HepG2 (cell line): ENCODE measurements around the gene LDLRAD3. TPM values are rescaled to one million over a fixed set of nuclear protein-coding genes. Genes with fewer than 3 reads are reported as not detected.

Source experiments
- ATAC-seq: fragments of 200-7000 bp; cut with Tn5 transposase; 3 replicates; pipeline ENCODE4 v1.9.1; 2020; ENCODE audit warnings: mild to moderate bottlenecking, moderate library complexity
- BruUV-seq: library from RNA; stranded (reverse); fragments of 400-500 nt; replicated peaks from 2 replicates; lab custom pipeline; 2021; lab: Mats Ljungman, UMichigan
- CTCF ChIA-PET: fragments of 300-600 bp; formaldehyde crosslinking; extraction: SDS; loops from one replicate; lab custom pipeline; 2021; ENCODE audit warnings: low total read pairs, inconsistent platforms, low intra/inter-chr PET ratio; lab: Yijun Ruan, JAX
- POLR2A ChIA-PET: fragments of 350-600 bp; sonication (Branson Sonifier 250); formaldehyde crosslinking; loops from one replicate; lab custom pipeline; 2020; ENCODE audit warnings: antibody characterized with exemption, inconsistent platforms; lab: Yijun Ruan, JAX
- DNase-seq: peaks from one replicate; pipeline ENCODE4 v3.0.0-alpha.2; 2015; ENCODE audit warnings: low spot score
- FAIRE-seq: peaks from 3 replicates; lab custom pipeline; 2011; peaks lifted over from hg19 to GRCh38; lab: Jason Lieb, UNC
- H2AFZ ChIP-seq: one replicate; pipeline ENCODE4 v1.6.1; 2011; ENCODE audit warnings: low read length, inconsistent platforms
- H3K27ac ChIP-seq: fragments of 300-600 bp; 3 replicates; pipeline ENCODE4 v1.8.0; 2011; ENCODE audit warnings: mixed run types, mild to moderate bottlenecking, mixed read lengths, low read length, inconsistent platforms; ENCODE audit not compliant: insufficient read depth; ENCODE audit errors: extremely low read length
- H3K27me3 ChIP-seq, 2 experiments: fragments of 200-600 bp in 1 of 2; 2 replicates in 1 of 2; 3 replicates in 1 of 2; pipeline versions ENCODE4 v1.6.0 to v1.8.0; 2011; ENCODE audit warnings: low read length in 2 of 2, mild to moderate bottlenecking in 2 of 2, moderate library complexity in 2 of 2, inconsistent platforms in 1 of 2; ENCODE audit not compliant: insufficient read depth in 2 of 2, control insufficient read depth in 1 of 2
- H3K36me3 ChIP-seq, 2 experiments: fragments of 200-600 bp in 1 of 2; replicated peaks in 1 of 2; 2 replicates in 1 of 2; 3 replicates in 1 of 2; pipeline versions ENCODE4 v1.5.1 to v1.8.0; 2011; ENCODE audit warnings: low read length in 2 of 2, inconsistent platforms in 1 of 2; ENCODE audit not compliant: insufficient read depth in 2 of 2, control insufficient read depth in 1 of 2
- H3K4me1 ChIP-seq: 2 replicates; pipeline ENCODE4 v1.5.1; 2012; ENCODE audit warnings: low read length, inconsistent platforms; ENCODE audit not compliant: insufficient read depth
- H3K4me2 ChIP-seq: 2 replicates; pipeline ENCODE4 v1.6.0; 2011; ENCODE audit warnings: low read depth, low read length, inconsistent platforms
- H3K4me3 ChIP-seq, 3 experiments: fragments of 200-600 bp in 1 of 3; sonication (generic), shearing (Covaris generic) in 1 of 3; replicated peaks in 1 of 3; 2 replicates each; pipeline ENCODE4 v1.5.1; 2011 to 2016; ENCODE audit warnings: low read length in 3 of 3, inconsistent platforms in 2 of 3, low read depth in 2 of 3, mild to moderate bottlenecking in 2 of 3, control low read depth in 1 of 3, mixed read lengths in 1 of 3; ENCODE audit not compliant: insufficient read depth in 1 of 3
- H3K79me2 ChIP-seq: one replicate; pipeline ENCODE4 v1.6.1; 2011; ENCODE audit warnings: low read length, inconsistent platforms; ENCODE audit not compliant: insufficient read depth
- H3K9ac ChIP-seq: 2 replicates; pipeline ENCODE4 v1.6.0; 2011; ENCODE audit warnings: mild to moderate bottlenecking, low read depth, low read length, inconsistent platforms; ENCODE audit not compliant: insufficient read depth
- H3K9me3 ChIP-seq: 2 replicates; pipeline ENCODE4 v1.5.1; 2012; ENCODE audit warnings: mild to moderate bottlenecking, low read length
- H4K20me1 ChIP-seq: 2 replicates; pipeline ENCODE4 v1.6.0; 2011; ENCODE audit warnings: inconsistent platforms, mild to moderate bottlenecking, low read length, moderate library complexity; ENCODE audit not compliant: insufficient read depth
- BHLHE40 ChIP-seq: IDR thresholded peaks from 2 replicates; pipeline ENCODE4 v1.6.1; 2011; ENCODE audit warnings: low read length, improper control_type of control experiment
- DNMT1 ChIP-seq: sonication (generic); formaldehyde crosslinking; IDR thresholded peaks from 2 replicates; pipeline ENCODE4 v1.5.1; 2020; ENCODE audit warnings: mild to moderate bottlenecking, missing genetic modification reagents
- HNF1B ChIP-seq: sonication (generic); formaldehyde crosslinking; IDR thresholded peaks from 2 replicates; pipeline ENCODE4 v1.5.1; 2020; ENCODE audit warnings: mild to moderate bottlenecking, moderate library complexity, missing genetic modification reagents
- HNRNPLL ChIP-seq: fragments of 200-400 bp; formaldehyde crosslinking; IDR thresholded peaks from 2 replicates; pipeline ENCODE4 v1.6.1; 2017; ENCODE audit warnings: mild to moderate bottlenecking, low read depth, low read length; ENCODE audit not compliant: poor library complexity, severe bottlenecking
- LBX2 ChIP-seq: sonication (generic); formaldehyde crosslinking; IDR thresholded peaks from 2 replicates; pipeline ENCODE4 v1.5.0; 2020; ENCODE audit warnings: missing genetic modification reagents, mild to moderate bottlenecking, borderline replicate concordance
- NONO ChIP-seq, 2 experiments: fragments of 450-650 bp in 1 of 2; sonication (generic) in 1 of 2; formaldehyde crosslinking in 1 of 2; IDR thresholded peaks in 1 of 2; conservative IDR thresholded peaks in 1 of 2; 2 replicates each; pipeline versions ENCODE4 v1.6.1 to v1.8.0; 2017 to 2022; ENCODE audit warnings: mild to moderate bottlenecking in 1 of 2, missing genetic modification reagents in 1 of 2, moderate library complexity in 1 of 2
- ONECUT2 ChIP-seq: sonication (generic); formaldehyde crosslinking; IDR thresholded peaks from 2 replicates; pipeline ENCODE4 v1.4.0; 2020; ENCODE audit warnings: missing genetic modification reagents
- TIGD3 ChIP-seq: sonication (generic); formaldehyde crosslinking; IDR thresholded peaks from 2 replicates; pipeline ENCODE4 v1.5.1; 2020; ENCODE audit warnings: mild to moderate bottlenecking, missing genetic modification reagents, borderline replicate concordance
- ZMAT3 ChIP-seq: sonication (generic); formaldehyde crosslinking; conservative IDR thresholded peaks from 2 replicates; pipeline ENCODE4 v1.7.0; 2021; ENCODE audit warnings: missing genetic modification reagents
- ZNF660 ChIP-seq: sonication (generic); formaldehyde crosslinking; IDR thresholded peaks from 2 replicates; pipeline ENCODE4 v1.5.1; 2020; ENCODE audit warnings: mild to moderate bottlenecking, low read depth, missing genetic modification reagents, borderline replicate concordance
- ZNF841 ChIP-seq: sonication (generic); formaldehyde crosslinking; IDR thresholded peaks from 2 replicates; pipeline ENCODE4 v1.8.1; 2023; ENCODE audit warnings: missing genetic modification reagents, borderline replicate concordance
- ZSCAN31 ChIP-seq: sonication (generic); formaldehyde crosslinking; IDR thresholded peaks from 2 replicates; pipeline ENCODE4 v1.5.0; 2020; ENCODE audit warnings: low read depth, mild to moderate bottlenecking, missing genetic modification reagents
- WGBS: methylation state at CpG from one replicate; pipeline ENCODE4 v1.1.6; 2017; ENCODE audit warnings: low lambda C conversion rate; 5-methylcytosine and 5-hydroxymethylcytosine counted together
- in situ Hi-C: cut with HindIII; loops from 2 replicates; pipeline ENCODE4 v1.10.0; 2017; ENCODE audit warnings: low pct_unique_long_range_greater_than_20kb; ENCODE audit not compliant: extremely low pct_ligation_motif_present
- intact Hi-C: fragments of 100-400 bp; cut with micrococcal nuclease; formaldehyde crosslinking; loops from one replicate; pipeline ENCODE4 v1.10.0; 2022; ENCODE audit not compliant: unreplicated experiment
- polyA plus RNA-seq, 8 experiments: library from polyadenylated mRNA; depleted of rRNA in 3 of 8; stranded (reverse) in 7 of 8; unstranded in 1 of 8; fragments of >200 nt; fragmentation: Illumina TruSeq in 4 of 8; extraction: Trizol in 4 of 8; gene quantifications; 2 replicates each; pipeline versions ENCODE4 v1.2.1 to v1.2.3, GENCODE V29; 2011 to 2016; ENCODE audit warnings: low read depth in 4 of 8, missing spikeins in 1 of 8, mixed read lengths in 1 of 8; ENCODE audit not compliant: insufficient read depth in 1 of 8
- total RNA-seq, 5 experiments: library from RNA; depleted of rRNA; stranded (reverse); fragments of >200 nt; fragmentation: Illumina TruSeq; extraction: Trizol; gene quantifications; 2 replicates each; pipeline ENCODE4 v1.2.3, GENCODE V29; 2016; ENCODE audit warnings: low read depth in 1 of 5
- TF ChIP-seq, protein P1 (sequence below): sonication (generic); formaldehyde crosslinking; IDR thresholded peaks from 2 replicates; pipeline ENCODE4 v1.8.0; 2023; ENCODE audit warnings: mild to moderate bottlenecking, missing genetic modification reagents
- TF ChIP-seq, protein P2 (sequence below), 2 experiments: sonication (generic) in 1 of 2; formaldehyde crosslinking in 1 of 2; IDR thresholded peaks; 2 replicates each; pipeline versions ENCODE4 v1.4.0 to v1.6.1; 2018 to 2020; ENCODE audit warnings: missing genetic modification reagents in 2 of 2, borderline replicate concordance in 1 of 2, low read depth in 1 of 2, mild to moderate bottlenecking in 1 of 2, missing biosample characterization in 1 of 2
- TF ChIP-seq, protein P3 (sequence below): IDR thresholded peaks from 2 replicates; pipeline ENCODE4 v1.6.1; 2016; ENCODE audit warnings: low read depth

Gene LDLRAD3
- total and polyA plus RNA-seq, 2 of the 13 experiments (the other 11 are each of a cell fraction or from before 2014, with no cell fraction given) = 0.50 to 0.60 TPM

- no peak overlapping the region for H3K27ac ChIP-seq
- DNase-seq (no peak), ATAC-seq (no peak), FAIRE-seq (no peak)
- H3K27me3 ChIP-seq = peaks cover 0 to 4% of the 10 kb centered on the region in 2 experiments; a peak in 2 of 5 replicates
- peaks cover 4% of the 10 kb centered on the region; the same call in 1 of the 2 replicates for H3K9me3 ChIP-seq
- no peak overlapping the region for H3K4me2 ChIP-seq
- H3K79me2 ChIP-seq = no peaks in the 10 kb centered on the region
- intact Hi-C loops = no loop called here
- no peak overlapping the region for H3K4me3 ChIP-seq
- no TSS peak for BruUV-seq
- WGBS = 4% methylated on average over 6 of the region's 6 CpGs
- H3K9ac ChIP-seq = no peak overlapping the region
- H3K4me1 ChIP-seq = no peaks in the 10 kb centered on the region
- ChIA-PET POLR2A (no interaction called here), CTCF (no interaction called here)
- no peak overlapping the region for H2AFZ ChIP-seq
- in situ Hi-C loops = no loop called here
- no peaks in the 10 kb centered on the region for H4K20me1 ChIP-seq
- no peaks in the 10 kb centered on the region for H3K36me3 ChIP-seq
- TF ChIP-seq, protein P1, sequence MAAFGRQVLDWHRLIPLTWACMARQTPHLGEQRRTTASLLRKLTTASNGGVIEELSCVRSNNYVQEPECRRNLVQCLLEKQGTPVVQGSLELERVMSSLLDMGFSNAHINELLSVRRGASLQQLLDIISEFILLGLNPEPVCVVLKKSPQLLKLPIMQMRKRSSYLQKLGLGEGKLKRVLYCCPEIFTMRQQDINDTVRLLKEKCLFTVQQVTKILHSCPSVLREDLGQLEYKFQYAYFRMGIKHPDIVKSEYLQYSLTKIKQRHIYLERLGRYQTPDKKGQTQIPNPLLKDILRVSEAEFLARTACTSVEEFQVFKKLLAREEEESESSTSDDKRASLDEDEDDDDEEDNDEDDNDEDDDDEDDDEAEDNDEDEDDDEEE (CRISPR knock-in tag) = no peak
- TF ChIP-seq, protein P2, sequence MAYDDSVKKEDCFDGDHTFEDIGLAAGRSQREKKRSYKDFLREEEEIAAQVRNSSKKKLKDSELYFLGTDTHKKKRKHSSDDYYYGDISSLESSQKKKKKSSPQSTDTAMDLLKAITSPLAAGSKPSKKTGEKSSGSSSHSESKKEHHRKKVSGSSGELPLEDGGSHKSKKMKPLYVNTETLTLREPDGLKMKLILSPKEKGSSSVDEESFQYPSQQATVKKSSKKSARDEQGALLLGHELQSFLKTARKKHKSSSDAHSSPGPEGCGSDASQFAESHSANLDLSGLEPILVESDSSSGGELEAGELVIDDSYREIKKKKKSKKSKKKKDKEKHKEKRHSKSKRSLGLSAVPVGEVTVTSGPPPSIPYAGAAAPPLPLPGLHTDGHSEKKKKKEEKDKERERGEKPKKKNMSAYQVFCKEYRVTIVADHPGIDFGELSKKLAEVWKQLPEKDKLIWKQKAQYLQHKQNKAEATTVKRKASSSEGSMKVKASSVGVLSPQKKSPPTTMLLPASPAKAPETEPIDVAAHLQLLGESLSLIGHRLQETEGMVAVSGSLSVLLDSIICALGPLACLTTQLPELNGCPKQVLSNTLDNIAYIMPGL (CRISPR knock-in tag; IDR thresholded peaks at IDR 0.05; ENCODE audit: borderline replicate concordance in 1 of 2, low read depth in 1 of 2) = no peak
- TF ChIP-seq DNMT1 (CRISPR knock-in tag) (no peak), ONECUT2 (CRISPR knock-in tag) (no peak), ZNF660 (no peak), ZMAT3 (CRISPR knock-in tag) (no peak), BHLHE40 (no peak), NONO (IDR thresholded peaks at IDR 0.05) (no peak), NONO (CRISPR knock-in tag; conservative IDR thresholded peaks at IDR 0.05) (no peak), TIGD3 (CRISPR knock-in tag) (no peak), ZSCAN31 (CRISPR knock-in tag) (no peak), HNRNPLL (no peak), LBX2 (CRISPR knock-in tag) (no peak), ZNF841 (CRISPR knock-in tag) (no peak), HNF1B (CRISPR knock-in tag) (no peak)
- TF ChIP-seq, protein P3, sequence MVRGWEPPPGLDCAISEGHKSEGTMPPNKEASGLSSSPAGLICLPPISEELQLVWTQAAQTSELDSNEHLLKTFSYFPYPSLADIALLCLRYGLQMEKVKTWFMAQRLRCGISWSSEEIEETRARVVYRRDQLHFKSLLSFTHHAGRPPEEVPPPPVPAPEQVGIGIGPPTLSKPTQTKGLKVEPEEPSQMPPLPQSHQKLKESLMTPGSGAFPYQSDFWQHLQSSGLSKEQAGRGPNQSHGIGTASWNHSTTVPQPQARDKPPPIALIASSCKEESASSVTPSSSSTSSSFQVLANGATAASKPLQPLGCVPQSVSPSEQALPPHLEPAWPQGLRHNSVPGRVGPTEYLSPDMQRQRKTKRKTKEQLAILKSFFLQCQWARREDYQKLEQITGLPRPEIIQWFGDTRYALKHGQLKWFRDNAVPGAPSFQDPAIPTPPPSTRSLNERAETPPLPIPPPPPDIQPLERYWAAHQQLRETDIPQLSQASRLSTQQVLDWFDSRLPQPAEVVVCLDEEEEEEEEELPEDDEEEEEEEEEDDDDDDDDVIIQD (CRISPR knock-in tag) = no peak
Observed at GRCh38 chr11:36097219-36097650, 153.4 kb downstream of the LDLRAD3 start.
